H9 (cell line): ENCODE results near the gene CWC27. TPM values are rescaled to one million over a fixed set of nuclear protein-coding genes. Genes with fewer than 3 reads are reported as not detected.

Experiments used
- DNase-seq: peaks from one replicate; pipeline ENCODE4 v3.0.0-alpha.2; 2017
- H2AFZ ChIP-seq: one replicate; pipeline ENCODE4 v1.6.1; 2013; ENCODE audit warnings: mild to moderate bottlenecking, low read length, control low read depth, moderate library complexity
- H2AK5ac ChIP-seq: 2 replicates; pipeline ENCODE4 v1.6.1; 2013; ENCODE audit warnings: low read length, control low read depth, mixed read lengths; ENCODE audit not compliant: insufficient read length
- H2BK120ac ChIP-seq: one replicate; pipeline ENCODE4 v1.6.1; 2013; ENCODE audit warnings: low read depth, mild to moderate bottlenecking, low read length, control low read depth, inconsistent platforms; ENCODE audit not compliant: poor library complexity, severe bottlenecking
- H2BK12ac ChIP-seq: 2 replicates; pipeline ENCODE4 v1.6.1; 2013; ENCODE audit warnings: low read length, control low read depth, mixed read lengths, low read depth; ENCODE audit not compliant: insufficient read length
- H2BK15ac ChIP-seq: 2 replicates; pipeline ENCODE4 v1.6.1; 2013; ENCODE audit warnings: low read depth, low read length, control low read depth
- H2BK20ac ChIP-seq: one replicate; pipeline ENCODE4 v1.6.1; 2013; ENCODE audit warnings: low read depth, mild to moderate bottlenecking, low read length, control low read depth, inconsistent platforms; ENCODE audit not compliant: poor library complexity, severe bottlenecking
- H2BK5ac ChIP-seq: 2 replicates; pipeline ENCODE4 v1.6.1; 2013; ENCODE audit warnings: low read length, control low read depth, mixed read lengths; ENCODE audit not compliant: insufficient read length
- H3K14ac ChIP-seq: 2 replicates; pipeline ENCODE4 v1.6.1; 2013; ENCODE audit warnings: low read length, control low read depth; ENCODE audit not compliant: insufficient read depth
- H3K18ac ChIP-seq: 2 replicates; pipeline ENCODE4 v1.6.1; 2013; ENCODE audit warnings: low read depth, mild to moderate bottlenecking, mixed read lengths, low read length, control low read depth; ENCODE audit not compliant: insufficient read length
- H3K23ac ChIP-seq: 2 replicates; pipeline ENCODE4 v1.6.1; 2013; ENCODE audit warnings: low read length, control low read depth, mixed read lengths, low read depth; ENCODE audit not compliant: insufficient read length
- H3K23me2 ChIP-seq: 2 replicates; pipeline ENCODE4 v1.6.1; 2013; ENCODE audit warnings: low read depth, mild to moderate bottlenecking, mixed read lengths, low read length, control low read depth; ENCODE audit not compliant: insufficient read length, poor library complexity, severe bottlenecking
- H3K27ac ChIP-seq: 2 replicates; pipeline ENCODE4 v1.5.1; 2013; ENCODE audit warnings: low read length, control low read depth, mixed read lengths, low read depth; ENCODE audit not compliant: insufficient read length
- H3K27me3 ChIP-seq: 2 replicates; pipeline ENCODE4 v1.6.1; 2013; ENCODE audit warnings: low read length, control low read depth, inconsistent platforms; ENCODE audit not compliant: insufficient read depth
- H3K4ac ChIP-seq: 2 replicates; pipeline ENCODE4 v1.6.1; 2013; ENCODE audit warnings: low read depth, mild to moderate bottlenecking, control low read depth, inconsistent platforms, low read length, moderate library complexity
- H3K4me1 ChIP-seq: 2 replicates; pipeline ENCODE4 v1.6.1; 2013; ENCODE audit warnings: low read length, control low read depth, inconsistent platforms; ENCODE audit not compliant: insufficient read depth
- H3K4me2 ChIP-seq: 2 replicates; pipeline ENCODE4 v1.6.1; 2013; ENCODE audit warnings: low read length, control low read depth, mixed read lengths; ENCODE audit not compliant: insufficient read length, insufficient read depth
- H3K56ac ChIP-seq: 2 replicates; pipeline ENCODE4 v1.6.1; 2013; ENCODE audit warnings: low read depth, mild to moderate bottlenecking, mixed read lengths, low read length, control low read depth; ENCODE audit not compliant: insufficient read length
- H3K79me1 ChIP-seq: 2 replicates; pipeline ENCODE4 v1.6.1; 2013; ENCODE audit warnings: low read depth, mild to moderate bottlenecking, moderate library complexity, low read length, control low read depth, inconsistent platforms; ENCODE audit not compliant: insufficient read depth, poor library complexity, severe bottlenecking
- H3K79me2 ChIP-seq: 2 replicates; pipeline ENCODE4 v1.6.1; 2013; ENCODE audit warnings: low read length, control low read depth, inconsistent platforms; ENCODE audit not compliant: insufficient read depth
- H3K9ac ChIP-seq: 2 replicates; pipeline ENCODE4 v1.6.1; 2013; ENCODE audit warnings: low read length, control low read depth, mixed read lengths; ENCODE audit not compliant: insufficient read length; ENCODE audit errors: extremely low read depth
- H3K9me3 ChIP-seq: one replicate; pipeline ENCODE4 v1.6.1; 2013; ENCODE audit warnings: low read depth, low read length, inconsistent platforms; ENCODE audit not compliant: control insufficient read depth
- H3T11ph ChIP-seq: one replicate; pipeline ENCODE4 v1.6.1; 2013; ENCODE audit warnings: mild to moderate bottlenecking, low read length, control low read depth, inconsistent platforms
- H4K20me1 ChIP-seq: one replicate; pipeline ENCODE4 v1.6.1; 2013; ENCODE audit not compliant: control insufficient read depth, insufficient read length, insufficient read depth
- H4K5ac ChIP-seq: 2 replicates; pipeline ENCODE4 v1.6.1; 2013; ENCODE audit warnings: low read depth, mild to moderate bottlenecking, mixed read lengths, low read length, control low read depth; ENCODE audit not compliant: insufficient read length
- H4K8ac ChIP-seq: replicated peaks from 2 replicates; pipeline ENCODE4 v1.6.1; 2013; ENCODE audit warnings: low read length, control low read depth, mixed read lengths, low read depth; ENCODE audit not compliant: insufficient read length
- H4K91ac ChIP-seq: 2 replicates; pipeline ENCODE4 v1.6.1; 2013; ENCODE audit warnings: low read depth, mild to moderate bottlenecking, moderate library complexity, mixed read lengths, low read length, control low read depth; ENCODE audit not compliant: insufficient read length
- H3K27ac Mint-ChIP-seq, 3 experiments: 2 replicates in 2 of 3; 3 replicates in 1 of 3; pipeline ENCODE4 v1.8.0; 2020 to 2021; ENCODE audit warnings: mixed read lengths in 3 of 3, mild to moderate bottlenecking in 1 of 3, moderate library complexity in 1 of 3
- H3K27me3 Mint-ChIP-seq: 2 replicates; pipeline ENCODE4 v1.8.0; 2021; ENCODE audit warnings: low read depth, mild to moderate bottlenecking, moderate library complexity, mixed read lengths
- H3K36me3 Mint-ChIP-seq, 3 experiments: 2 replicates in 2 of 3; 3 replicates in 1 of 3; pipeline ENCODE4 v1.8.0; 2020 to 2021; ENCODE audit warnings: low read depth in 3 of 3, mixed read lengths in 3 of 3; ENCODE audit not compliant: insufficient read depth in 1 of 3
- H3K4me1 Mint-ChIP-seq, 2 experiments: 2 replicates each; pipeline ENCODE4 v1.8.0; 2020; ENCODE audit warnings: mixed read lengths in 2 of 2
- H3K4me3 Mint-ChIP-seq, 2 experiments: 2 replicates in 1 of 2; 3 replicates in 1 of 2; pipeline ENCODE4 v1.8.0; 2020 to 2021; ENCODE audit warnings: mild to moderate bottlenecking in 2 of 2, mixed read lengths in 2 of 2, moderate library complexity in 1 of 2
- H3K9me3 Mint-ChIP-seq, 2 experiments: 2 replicates in 1 of 2; 3 replicates in 1 of 2; pipeline ENCODE4 v1.8.0; 2020; ENCODE audit warnings: mild to moderate bottlenecking in 2 of 2, mixed read lengths in 2 of 2, moderate library complexity in 1 of 2
- CTCF ChIP-seq: fragments of 200-600 bp; sonication (generic); conservative IDR thresholded peaks from 3 replicates; pipeline ENCODE4 v1.8.0; 2021; ENCODE audit warnings: antibody characterized with exemption, mild to moderate bottlenecking
- WGBS: extraction: QIAGEN DNeasy Blood & Tissue Kit; methylation state at CpG from one replicate; pipeline ENCODE4 v1.1.7; 2013; ENCODE audit warnings: missing lambda C conversion rate, low lambda C conversion rate, mixed read lengths; ENCODE audit not compliant: insufficient read length; ENCODE audit errors: extremely low coverage; 5-methylcytosine and 5-hydroxymethylcytosine counted together
- total RNA-seq: library from RNA; stranded (reverse); gene quantifications from 2 replicates; pipeline ENCODE4 v1.2.1, GENCODE V29; 2021

CWC27 gene
- total RNA-seq, 1 experiment from 2014 or later: 41.9 TPM

- H3K9me3 ChIP-seq: no peaks in the 10 kb centered on the region
- H2AFZ ChIP-seq: no peak overlapping the region
- H4K91ac ChIP-seq: no peak overlapping the region
- no peak for TF ChIP-seq CTCF
- H3K23me2 ChIP-seq: no peaks in the 10 kb centered on the region
- no peaks in the 10 kb centered on the region for H3K27me3 ChIP-seq
- H4K5ac ChIP-seq: no peak overlapping the region
- no peak overlapping the region for H3T11ph ChIP-seq
- peaks cover 3% of the 10 kb centered on the region; the same call in 1 of the 2 replicates for H3K4me1 ChIP-seq
- H3K79me2 ChIP-seq: no peaks in the 10 kb centered on the region
- Mint-ChIP-seq H3K9me3 (no peaks in the 10 kb centered on the region), H3K27ac (no peak overlapping the region), H3K4me3 (no peak overlapping the region), H3K4me1 (peaks cover 7 to 10% of the 10 kb centered on the region in 2 experiments), H3K27me3 (no peaks in the 10 kb centered on the region), H3K36me3 (peaks cover 0 to 2% (median 0%) of the 10 kb centered on the region in 3 experiments; a peak in 1 of 7 replicates)
- H3K27ac ChIP-seq: no peak overlapping the region
- H3K14ac ChIP-seq: no peak overlapping the region
- no peak overlapping the region for H4K8ac ChIP-seq
- no peak overlapping the region for H3K9ac ChIP-seq
- H4K20me1 ChIP-seq: no peaks in the 10 kb centered on the region
- no peak overlapping the region for H2BK15ac ChIP-seq
- H3K4me2 ChIP-seq: no peak overlapping the region
- no peak overlapping the region for H2BK20ac ChIP-seq
- H3K23ac ChIP-seq: no peak overlapping the region
- H2BK12ac ChIP-seq: no peak overlapping the region
- H2BK120ac ChIP-seq: no peak overlapping the region
- H3K56ac ChIP-seq: no peak overlapping the region
- no peak overlapping the region for H2AK5ac ChIP-seq
- no CpG with 5 or more reads among the region's 3 CpGs for WGBS
- H3K18ac ChIP-seq: no peak overlapping the region
- no peak overlapping the region for H2BK5ac ChIP-seq
- no peak overlapping the region for H3K4ac ChIP-seq
- DNase-seq: no peak
- no peaks in the 10 kb centered on the region for H3K79me1 ChIP-seq
These were observed 96.9 kb downstream of the CWC27 start for GRCh38 chr5:64865662-64866061.
